GM21367 (cell line): Measurements from ENCODE around the gene MLLT1.

Experiments used
- ATAC-seq: cut with Tn5 transposase; IDR thresholded peaks from one replicate; pipeline ENCODE4 v1.9.1; 2021; ENCODE audit not compliant: unreplicated experiment

MLLT1 gene

GRCh38 chr19:6223461-6224307, 56.1 kb downstream of the MLLT1 start:
- no peak for ATAC-seq

GRCh38 chr19:6222884-6223283, 56.9 kb downstream of the MLLT1 start:
- no peak for ATAC-seq

- ATAC-seq: no peak
Measured at GRCh38 chr19:6221878-6222746, 57.7 kb downstream of the MLLT1 start.

- ATAC-seq: no peak
Measured at GRCh38 chr19:6221220-6221877, 58.4 kb downstream of the MLLT1 start.

DNA sequence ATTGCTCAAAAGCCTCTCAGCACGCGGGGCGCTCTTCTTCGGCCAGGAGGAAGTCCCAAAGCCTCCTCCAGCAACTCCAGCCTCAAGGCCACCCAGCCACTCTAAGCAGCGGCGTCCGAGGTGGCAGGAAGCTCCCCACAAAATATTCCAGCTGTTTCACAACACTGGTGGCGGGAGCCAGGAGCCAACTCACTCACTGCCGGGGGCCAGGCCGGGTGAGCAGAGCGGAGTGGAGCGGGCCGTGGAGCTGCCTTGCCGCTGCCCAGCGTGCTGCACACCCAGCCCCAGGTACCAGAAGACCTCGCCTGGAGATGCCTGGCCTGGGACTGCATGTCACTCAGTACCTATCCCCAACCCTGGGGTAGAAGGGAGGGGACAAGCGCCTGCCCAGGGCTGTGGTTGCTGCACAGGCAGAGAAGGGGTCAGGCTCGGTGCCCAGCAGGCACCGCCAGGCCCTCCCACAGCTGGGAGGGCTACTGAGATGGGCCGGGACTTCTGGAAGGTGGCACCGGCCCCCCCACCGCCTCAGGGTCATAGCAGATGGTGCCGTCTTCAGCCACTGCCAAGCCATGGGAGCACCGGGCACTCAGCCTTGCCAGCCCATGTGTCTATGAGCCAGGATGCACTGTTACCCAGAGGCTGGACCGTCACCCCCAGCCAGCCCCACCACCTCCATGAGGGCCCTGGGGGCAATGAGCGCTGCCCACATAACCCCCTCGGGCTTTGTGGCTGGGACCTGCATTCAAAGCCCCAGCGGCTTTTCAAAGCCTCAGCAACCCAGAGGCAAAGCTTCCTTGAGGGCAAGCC, 59.2 kb downstream of the MLLT1 start:
- ATAC-seq: no peak

DNA sequence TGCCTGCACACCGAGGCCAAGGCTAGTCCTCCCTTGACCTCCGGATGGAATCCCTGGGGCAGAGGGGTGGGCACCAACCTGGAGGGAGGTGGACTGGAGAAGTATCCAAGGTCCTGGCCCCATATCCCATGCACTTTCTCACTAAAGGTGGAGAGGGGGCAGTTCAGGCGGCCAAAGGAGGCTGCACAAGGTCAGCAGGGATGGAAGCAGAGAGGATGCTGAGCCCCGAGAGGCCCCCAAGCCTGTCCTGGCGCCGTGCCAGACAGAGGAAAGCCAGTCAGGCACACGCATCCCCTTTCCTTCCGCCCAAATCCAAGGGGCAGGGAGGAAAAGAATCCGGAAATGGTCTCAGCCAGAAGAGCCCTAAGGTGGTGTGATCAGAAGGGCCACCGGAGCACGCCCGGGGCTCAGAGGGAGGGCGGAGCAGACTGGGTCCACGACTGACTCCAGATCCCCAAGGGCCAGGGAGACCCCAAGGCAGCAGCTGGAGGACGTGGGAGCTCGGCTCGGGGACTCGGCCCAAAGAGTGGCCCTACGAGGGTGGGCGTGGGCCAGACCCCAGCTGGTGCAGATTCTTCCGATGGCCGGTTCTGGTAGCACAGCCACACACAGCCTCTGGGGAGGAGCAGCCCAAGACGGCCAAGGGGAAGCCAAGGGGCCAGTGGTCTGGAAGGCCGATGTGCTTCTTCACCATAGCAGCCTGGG, 60.0 kb downstream of the MLLT1 start:
- no peak for ATAC-seq

DNA sequence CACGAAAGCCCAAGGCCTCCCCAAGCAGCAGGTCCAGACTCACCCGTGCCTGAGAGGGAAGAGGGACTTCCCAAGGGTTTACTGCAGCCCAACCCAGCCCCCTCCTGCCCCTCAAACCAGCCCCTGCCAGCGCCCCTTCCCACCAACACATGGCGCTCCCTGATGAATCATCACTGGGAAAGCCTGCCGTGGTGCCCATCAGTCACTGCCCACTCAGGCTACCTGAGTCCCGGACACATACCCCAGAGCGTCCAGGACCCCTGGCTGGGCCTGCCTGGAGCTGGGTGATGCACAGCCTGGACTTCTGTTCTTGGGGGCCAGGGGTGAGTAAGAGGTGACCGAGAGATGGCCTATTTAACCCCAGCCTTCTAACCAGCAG, 60.6 kb downstream of the MLLT1 start:
- ATAC-seq: no peak

DNA sequence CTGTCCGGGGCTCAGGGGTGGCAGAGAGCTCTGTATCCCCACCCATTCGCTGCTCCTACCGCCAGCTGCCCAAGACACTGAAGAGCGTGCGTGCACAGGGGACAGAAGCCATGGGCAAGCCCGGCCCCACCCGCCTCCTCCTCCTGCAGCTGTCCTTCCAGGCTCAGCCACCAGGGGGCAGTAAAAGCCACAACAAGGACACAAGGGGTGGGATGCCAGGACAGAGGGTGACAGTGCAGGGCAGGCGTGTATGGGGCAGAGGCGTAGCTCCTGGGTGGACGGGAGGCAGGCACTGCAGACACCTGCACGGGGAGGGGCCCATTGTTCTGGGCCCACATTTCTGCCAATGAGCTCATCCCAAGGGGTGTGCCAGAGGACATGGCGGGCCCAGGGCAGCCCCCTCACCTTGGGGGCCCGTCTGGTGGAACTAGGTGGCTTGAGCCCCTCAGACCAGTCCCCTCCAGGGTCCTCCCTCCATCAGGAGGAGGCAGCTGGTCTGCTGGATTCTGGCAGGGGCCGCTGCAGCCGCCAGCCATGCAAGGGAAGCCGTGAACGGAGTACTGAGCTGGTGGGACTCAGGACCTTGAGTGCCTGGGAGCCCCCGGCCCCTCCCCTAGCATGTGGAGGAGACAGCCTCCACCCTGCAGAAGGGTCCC, 61.2 kb downstream of the MLLT1 start:
- no peak for ATAC-seq

DNA sequence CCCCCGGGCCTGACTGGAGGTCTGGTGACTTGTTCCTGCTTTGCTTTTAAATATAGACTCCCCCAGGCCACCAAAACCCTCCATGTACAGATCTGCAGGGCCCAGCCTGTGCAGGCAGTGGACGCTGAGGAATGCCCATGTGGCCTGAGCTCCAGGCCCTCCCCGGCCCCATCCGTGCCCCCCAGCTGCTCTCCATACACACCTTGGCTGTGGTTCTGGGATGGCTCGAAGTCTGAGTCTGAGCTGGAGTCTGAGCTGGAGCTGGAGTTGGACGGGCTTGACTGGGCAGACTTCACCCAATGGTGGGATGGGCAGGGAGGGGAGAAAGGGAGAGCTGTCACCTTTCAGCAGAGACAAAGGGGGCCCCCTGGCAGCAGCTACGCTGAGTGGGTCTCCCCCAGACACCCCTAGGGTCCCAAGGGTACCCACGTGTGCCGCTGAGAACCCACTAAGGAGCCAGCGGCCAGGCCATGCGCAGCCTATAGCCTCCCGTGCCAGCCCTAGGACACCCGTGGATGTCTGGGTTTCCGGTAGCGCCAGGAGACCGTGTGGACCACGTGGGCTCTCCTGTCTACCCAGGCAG, 61.9 kb downstream of the MLLT1 start:
- ATAC-seq: no peak

- no peak for ATAC-seq
Measured at GRCh38 chr19:6216996-6217751, 62.6 kb downstream of the MLLT1 start.

- no peak for ATAC-seq
Measured at GRCh38 chr19:6216236-6216995, 63.4 kb downstream of the MLLT1 start.

- no peak for ATAC-seq
Measured at GRCh38 chr19:6215701-6216235, 64.0 kb downstream of the MLLT1 start.

DNA sequence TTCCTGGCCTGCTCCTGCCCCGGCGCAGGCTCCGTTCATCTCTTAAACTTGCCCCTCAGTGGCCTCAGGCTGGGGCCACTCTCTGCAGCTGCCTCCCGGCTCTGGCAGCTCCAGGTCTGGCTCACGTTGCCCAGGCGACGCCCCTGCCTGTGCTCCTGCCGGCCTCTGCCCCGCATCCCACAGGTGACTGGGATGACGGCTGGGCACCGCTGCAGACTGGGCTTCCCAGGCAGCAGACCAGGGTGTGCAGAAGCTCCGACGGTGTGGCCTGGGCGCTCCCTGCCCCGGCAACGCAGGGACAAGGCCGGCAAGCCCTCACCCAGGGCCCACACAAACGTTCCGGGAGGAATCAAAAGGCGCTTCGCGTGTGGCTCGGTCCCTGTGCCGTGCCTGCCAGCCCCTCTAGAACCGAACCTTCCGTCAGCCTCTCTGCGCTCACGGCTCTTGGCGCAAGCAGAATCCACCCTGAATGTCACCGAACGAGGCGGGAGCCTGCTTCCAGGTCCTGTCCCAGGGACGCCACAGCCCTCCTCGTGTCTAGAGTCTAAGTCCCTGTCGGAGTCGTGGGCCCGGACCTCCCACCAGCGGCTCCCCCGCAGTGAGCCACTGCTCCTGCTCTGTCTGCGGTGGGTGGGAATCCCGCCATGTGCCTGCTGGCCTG, 64.8 kb downstream of the MLLT1 start:
- ATAC-seq: no peak

GRCh38 chr19:6213696-6214641, 65.8 kb downstream of the MLLT1 start:
- no peak for ATAC-seq

GRCh38 chr19:6213266-6213595, 66.5 kb downstream of the MLLT1 start:
- ATAC-seq: no peak
